ENCODE measurements around the gene RBM33. TPM values are rescaled to one million over a fixed set of nuclear protein-coding genes. Genes with fewer than 3 reads are reported as not detected.

The RBM33 gene
- total RNA-seq, 1 donor = 23.7 TPM

DNA sequence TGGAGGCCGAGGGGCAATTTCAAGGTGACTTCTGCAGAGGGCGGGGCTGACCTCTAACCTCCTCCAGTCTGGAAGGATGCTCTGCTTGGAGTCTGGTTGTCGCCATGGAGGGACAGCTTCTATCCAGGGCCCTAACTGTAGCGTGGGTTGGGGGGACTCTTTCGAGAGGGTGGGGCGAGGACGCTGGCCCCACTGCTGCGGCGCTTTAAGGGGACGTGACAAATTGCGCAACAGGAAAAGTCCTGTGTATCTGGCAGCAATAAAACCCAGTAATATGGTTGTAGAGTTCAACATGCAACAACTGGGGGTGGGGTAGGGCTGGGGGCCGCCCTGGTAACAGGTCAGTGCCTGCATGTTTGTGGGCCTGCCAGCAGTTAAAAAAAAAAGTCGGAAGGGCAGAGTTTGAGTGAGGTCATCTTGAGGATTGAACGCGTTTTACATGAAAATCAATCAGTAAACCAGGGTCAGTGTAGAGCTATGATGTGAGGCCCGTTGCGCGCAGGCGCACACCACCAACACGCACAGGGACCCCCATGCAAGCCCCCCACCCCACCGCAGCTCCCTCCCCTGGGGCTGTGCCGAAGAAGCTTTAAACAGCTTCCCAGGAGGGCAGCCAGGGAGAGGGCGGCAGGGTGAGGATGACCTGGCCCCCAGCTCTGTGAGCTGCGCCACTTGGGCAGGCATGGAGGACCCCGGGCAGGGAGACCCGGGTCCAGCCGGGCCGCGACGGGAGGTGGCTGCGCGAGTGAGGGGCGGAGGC lies 163.5 kb downstream of the RBM33 start:
- no peak overlapping the region for H3K4me3 ChIP-seq (ENCODE audit: low read depth, low read length)
- no peak for DNase-seq (ENCODE audit: low read depth)
- TF ChIP-seq, protein P1, sequence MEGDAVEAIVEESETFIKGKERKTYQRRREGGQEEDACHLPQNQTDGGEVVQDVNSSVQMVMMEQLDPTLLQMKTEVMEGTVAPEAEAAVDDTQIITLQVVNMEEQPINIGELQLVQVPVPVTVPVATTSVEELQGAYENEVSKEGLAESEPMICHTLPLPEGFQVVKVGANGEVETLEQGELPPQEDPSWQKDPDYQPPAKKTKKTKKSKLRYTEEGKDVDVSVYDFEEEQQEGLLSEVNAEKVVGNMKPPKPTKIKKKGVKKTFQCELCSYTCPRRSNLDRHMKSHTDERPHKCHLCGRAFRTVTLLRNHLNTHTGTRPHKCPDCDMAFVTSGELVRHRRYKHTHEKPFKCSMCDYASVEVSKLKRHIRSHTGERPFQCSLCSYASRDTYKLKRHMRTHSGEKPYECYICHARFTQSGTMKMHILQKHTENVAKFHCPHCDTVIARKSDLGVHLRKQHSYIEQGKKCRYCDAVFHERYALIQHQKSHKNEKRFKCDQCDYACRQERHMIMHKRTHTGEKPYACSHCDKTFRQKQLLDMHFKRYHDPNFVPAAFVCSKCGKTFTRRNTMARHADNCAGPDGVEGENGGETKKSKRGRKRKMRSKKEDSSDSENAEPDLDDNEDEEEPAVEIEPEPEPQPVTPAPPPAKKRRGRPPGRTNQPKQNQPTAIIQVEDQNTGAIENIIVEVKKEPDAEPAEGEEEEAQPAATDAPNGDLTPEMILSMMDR (IDR thresholded peaks at IDR 0.05; ENCODE audit: insufficient read depth, low read depth, low read length) = no peak

DNA sequence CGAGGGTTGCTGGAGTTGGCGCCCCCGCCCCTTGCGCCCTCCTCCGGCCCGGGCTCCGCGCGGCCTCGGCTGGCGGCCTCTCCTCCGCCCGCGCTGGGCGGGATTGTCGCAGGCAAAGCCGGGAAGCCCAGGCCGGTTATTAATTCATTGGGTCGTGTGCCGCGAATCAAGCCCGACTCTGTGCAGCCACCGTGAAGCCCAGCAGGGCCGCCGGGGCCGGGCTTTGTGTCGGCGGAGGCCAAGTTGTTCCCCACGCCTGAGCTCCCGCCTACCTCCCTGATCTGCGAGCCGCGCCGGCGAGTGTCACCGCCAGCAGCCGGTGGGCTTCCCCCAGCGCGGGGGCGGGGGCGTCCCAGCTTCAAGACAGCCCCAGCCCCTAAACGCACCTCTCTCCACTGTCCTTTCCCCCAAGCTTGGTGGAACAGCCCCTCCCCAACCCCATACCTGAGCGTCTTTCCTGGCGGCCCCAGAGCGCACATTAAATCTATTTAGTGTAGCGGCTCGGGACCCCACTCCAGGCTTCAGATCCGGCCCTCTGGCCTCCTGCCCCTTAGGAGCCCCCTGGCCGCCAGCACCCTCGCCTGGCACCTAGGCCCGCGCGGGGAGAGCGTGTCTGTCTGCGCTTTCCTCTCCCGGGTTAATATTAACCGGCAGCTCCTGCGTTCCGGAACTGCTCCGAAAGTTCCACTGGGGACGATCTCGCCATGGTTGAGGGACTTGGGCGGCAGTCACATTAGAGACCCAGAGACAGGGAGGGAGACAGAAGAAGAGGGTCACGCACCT lies 164.3 kb downstream of the RBM33 start:
- TF ChIP-seq, protein P1 (IDR thresholded peaks at IDR 0.05; ENCODE audit: insufficient read depth, low read depth, low read length) = no peak
- H3K4me3 ChIP-seq (ENCODE audit: low read depth, low read length) = no peak overlapping the region
- no peak for DNase-seq (ENCODE audit: low read depth)

DNA sequence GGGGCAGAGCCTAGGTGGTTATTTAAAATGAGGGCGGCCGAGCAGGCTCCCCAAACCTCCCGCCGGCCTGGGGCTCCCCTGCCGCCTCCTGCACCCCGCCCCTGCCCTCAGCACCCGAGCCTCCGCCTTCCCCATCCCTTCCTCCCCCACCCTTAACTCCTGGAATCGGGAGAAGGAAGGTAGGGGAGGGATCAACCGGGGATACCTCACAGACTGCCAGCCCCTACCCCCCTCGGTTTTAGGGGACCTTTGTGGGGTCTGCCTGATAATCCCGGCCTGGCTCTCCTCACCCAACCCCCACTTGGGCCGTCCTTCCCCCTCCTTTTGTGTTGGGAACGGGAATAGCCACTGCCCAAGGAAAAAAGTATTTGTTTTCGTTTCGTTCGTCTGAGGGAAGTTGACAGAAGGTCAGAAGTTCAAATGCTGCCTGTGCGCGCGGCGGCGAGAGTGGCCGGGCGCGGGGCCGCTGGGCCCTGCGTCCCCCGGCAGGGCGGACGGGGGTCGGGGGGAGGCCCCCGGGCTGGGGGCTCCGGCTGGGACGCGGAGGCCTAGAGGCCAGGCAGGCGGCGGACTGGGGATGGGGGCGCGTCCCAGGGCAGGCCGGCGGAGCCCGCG lies 165.0 kb downstream of the RBM33 start:
- no peak for DNase-seq (ENCODE audit: low read depth)
- TF ChIP-seq, protein P1 (IDR thresholded peaks at IDR 0.05; ENCODE audit: insufficient read depth, low read depth, low read length) = no peak
- no peak overlapping the region for H3K4me3 ChIP-seq (ENCODE audit: low read depth, low read length)

DNA sequence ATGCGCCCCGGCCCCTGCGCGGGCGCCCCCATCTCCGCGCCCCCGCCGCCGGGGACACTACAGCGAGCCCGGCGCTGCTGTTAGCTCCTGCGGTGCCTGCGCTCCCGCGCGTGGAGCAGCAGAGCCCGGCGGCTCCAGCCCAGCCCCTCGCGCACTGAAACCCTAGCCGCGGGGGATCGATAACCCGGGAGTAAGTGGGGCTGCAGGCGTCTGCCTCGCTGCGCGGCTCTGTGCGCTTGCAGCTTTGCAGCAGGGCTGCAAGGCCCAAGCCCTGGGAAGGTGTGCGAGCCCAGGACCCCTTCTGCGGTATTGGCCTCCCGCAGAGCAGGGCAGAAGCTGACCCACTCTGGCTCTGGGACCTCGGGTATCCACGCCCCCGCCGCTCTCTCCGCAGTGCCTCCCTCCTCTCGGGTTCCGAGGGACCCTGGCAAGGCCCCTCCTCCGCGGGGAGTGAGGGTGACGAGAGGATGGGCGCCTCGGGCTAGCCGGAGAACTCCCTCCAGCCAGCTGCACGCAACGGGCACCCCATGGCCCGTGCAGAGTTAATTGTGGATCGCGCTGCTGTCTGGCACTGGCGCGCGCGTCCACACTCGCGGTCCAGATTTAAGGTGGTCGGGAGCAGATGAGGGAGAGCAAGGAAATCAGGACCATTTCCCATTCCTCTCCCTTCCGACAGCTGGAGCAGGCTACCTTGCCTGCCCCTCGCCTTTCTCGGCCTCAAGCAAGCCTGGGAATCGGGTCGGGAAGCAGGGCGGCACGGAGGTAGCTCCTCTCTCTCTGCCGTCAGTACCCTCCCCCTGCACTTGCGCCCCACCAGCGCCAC lies 165.7 kb downstream of the RBM33 start:
- TF ChIP-seq, protein P1 (IDR thresholded peaks at IDR 0.05; ENCODE audit: insufficient read depth, low read depth, low read length) = no peak
- no peak overlapping the region for H3K4me3 ChIP-seq (ENCODE audit: low read depth, low read length)
- no peak for DNase-seq (ENCODE audit: low read depth)

DNA sequence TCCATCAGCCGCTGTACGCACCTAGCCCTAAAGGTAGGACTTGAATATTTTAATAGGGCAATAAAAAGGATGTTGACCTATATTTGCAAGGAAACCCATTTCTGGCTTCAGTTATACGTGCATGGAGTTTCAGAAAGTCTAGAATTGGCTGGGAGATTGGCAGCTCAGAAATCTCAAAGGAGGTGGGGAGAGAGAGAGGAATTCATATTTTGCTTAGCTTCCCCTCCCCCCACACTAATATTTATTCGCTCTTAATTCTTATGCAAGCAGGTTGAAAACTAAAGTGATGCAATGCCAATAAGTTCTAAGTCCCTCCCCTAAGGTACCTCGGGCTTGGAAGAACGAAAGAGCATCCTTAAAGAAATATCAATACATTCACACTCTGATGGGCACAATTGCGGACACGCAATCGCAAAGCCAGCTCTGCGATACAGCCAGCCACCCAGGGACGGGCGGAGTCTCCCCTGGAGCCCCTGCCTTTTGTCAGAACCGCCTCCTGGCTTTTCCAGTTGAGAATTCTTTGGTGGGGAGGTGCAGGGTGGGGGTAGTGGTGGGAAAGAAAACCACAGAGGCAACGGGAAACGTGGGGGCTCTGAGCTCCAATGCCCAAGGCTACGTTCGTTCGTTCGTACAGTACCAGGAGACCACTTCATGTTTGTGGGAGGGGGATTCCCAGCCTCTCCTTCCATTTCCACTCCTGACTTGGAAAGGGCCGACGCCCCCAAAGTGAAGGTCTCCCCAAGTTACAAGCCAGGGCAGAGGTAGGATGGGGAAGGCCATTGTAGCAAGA lies 166.5 kb downstream of the RBM33 start:
- no peak overlapping the region for H3K4me3 ChIP-seq (ENCODE audit: low read depth, low read length)
- TF ChIP-seq, protein P1 (IDR thresholded peaks at IDR 0.05; ENCODE audit: insufficient read depth, low read depth, low read length) = no peak
- DNase-seq (ENCODE audit: low read depth) = no peak

DNA sequence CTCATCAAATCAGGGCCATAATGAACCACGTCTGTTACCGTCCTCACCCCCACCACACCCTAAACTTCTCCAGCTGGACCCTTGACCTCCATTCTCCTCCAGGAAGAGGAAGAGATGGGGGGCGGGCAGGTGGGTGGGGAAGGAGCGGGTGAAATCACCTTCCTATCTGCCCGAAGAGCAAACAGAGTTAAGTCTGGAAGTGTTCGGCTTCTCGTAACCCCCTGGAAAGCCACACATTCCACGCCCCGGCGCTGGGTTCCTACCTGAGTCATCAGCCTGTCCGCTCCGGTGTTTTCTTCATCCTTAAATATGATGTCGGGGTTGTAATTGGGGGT lies 167.1 kb downstream of the RBM33 start:
- TF ChIP-seq, protein P1 (IDR thresholded peaks at IDR 0.05; ENCODE audit: insufficient read depth, low read depth, low read length) = no peak
- H3K4me3 ChIP-seq (ENCODE audit: low read depth, low read length) = no peak overlapping the region
- DNase-seq (ENCODE audit: low read depth) = no peak

Data from fibroblast of villous mesenchyme (primary cell).